GM21360 (cell line): Measurements from ENCODE around the gene ZNF385C.

ENCODE experiments used
- ATAC-seq: cut with Tn5 transposase; IDR thresholded peaks from one replicate; pipeline ENCODE4 v1.9.1; 2021; ENCODE audit warnings: mild to moderate bottlenecking, moderate library complexity; ENCODE audit not compliant: unreplicated experiment

The ZNF385C gene

DNA sequence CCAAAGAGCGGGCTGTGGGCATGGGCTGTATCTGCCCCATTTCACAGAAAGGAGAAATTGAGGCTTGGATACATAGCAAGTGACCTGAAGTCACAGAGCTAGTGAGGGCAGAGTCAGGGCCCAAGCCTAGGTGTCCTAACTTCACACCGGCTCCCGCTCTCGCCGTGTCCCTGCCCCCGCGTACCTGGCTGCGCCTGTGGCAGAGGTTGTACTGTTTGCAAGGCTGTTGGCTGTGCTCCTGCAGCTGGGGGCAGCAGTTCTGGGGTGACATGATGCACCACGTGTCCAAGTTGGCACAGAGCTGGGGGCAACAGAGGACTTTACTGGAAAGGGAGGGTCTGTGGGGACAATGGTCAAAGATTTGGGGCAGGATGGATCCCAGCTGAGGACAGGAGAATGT is 10.8 kb upstream of the ZNF385C start:
- ATAC-seq, result no peak

DNA sequence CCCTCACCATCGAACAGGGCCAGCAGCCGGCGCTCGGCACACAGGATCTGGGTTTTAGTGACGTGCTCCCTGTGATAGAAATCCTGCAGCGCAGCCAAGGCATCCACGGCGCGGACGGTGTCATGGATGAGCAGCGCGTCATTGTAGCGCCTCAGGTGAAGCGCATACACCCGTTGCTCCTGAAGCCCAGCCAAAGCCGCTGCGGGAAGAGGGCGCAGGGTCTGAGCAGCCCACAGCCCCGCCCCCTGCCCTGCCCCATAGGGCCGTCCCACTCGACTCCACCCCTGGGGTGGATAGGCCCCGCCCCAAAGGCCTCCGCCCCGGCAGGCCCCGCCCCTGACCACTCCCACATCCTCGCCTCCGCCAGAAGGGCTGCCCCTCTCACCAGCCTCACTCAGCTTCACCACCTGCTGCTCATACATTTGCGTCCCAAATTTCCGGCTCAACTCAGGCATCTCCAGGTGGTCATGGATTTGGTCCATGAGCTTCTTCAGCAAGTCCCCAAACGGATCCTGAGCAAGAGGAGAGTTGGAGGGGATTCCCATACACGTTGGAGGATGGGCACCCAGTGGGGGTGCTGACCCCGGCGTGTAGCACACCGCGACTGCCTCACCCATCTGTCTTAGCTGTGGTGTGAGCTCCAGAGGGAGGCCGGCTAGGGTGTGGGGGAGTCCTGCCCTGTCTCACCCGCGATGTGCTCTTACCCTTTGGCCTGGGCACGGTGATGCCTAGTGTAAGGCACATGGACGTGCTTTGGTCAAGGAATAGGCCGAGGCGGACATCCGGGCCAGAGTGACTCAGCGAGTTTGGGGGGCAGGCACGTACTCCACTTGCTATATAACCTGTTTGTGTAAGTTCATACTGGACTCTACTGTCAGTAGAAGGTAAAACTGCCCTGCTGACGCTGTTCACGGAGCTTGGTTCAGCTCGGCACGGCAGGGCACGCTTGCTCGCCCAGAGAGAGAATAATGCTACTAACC is 9.6 kb upstream of the ZNF385C start:
- ATAC-seq, result no peak

DNA sequence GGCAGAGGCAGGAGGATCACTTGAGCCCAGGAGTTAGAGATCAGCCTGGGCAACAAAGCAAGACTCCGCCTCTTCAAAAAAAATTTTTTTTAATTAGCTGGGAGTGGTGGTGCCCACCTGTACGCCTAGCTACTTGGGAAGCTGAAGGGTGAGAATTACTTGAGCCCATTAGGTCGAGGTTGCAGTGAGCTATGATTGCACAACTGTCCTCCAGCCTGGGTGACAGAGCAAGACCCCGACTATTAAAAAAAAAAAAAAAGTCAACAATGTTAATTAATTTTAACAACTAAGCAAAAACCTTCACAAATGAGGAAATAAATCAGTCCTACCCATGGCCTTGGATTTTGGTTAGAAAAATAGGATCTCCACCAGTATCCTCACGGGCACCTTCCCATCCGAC is 8.9 kb upstream of the ZNF385C start:
- no peak for ATAC-seq

DNA sequence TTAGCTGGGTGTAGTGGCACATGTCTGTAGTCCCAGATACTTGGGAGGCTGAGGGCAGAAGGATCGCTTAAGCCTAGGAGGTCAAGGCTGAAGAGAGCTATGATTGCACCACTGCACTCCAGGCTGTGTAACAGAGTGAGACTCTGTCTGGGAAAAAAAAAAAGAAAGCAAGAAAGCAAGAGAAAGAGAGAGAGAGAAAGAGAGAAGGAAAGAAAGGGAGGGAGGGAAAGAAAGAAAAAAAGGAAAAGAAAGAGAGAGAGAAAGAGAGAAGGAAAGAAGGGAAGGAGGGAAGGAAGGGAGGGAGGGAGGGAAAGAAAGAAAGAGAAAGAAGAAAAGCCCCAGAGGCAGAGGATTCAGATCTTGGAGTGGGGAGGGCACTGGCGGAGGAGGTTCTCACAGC is 7.7 kb upstream of the ZNF385C start:
- no peak for ATAC-seq

DNA sequence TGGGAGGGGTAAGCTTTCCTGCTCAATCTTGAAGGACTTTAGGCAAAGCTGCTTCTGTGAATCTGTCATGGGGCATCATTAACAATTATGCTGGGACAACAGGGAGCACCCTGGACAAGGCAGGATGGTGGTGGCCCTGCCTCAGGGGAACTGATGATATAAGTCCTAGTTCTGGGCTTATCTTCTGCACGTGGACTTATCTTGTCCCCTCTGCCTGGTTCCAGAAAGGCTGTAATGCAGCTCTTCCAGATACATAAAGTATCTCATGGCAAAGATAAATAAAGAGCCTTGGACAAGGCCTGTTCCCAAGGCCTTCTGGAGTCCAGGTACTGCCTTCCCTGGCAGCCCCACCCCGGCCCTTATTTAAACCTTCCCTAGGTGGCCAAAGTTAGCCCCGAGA is 6.0 kb upstream of the ZNF385C start:
- no peak for ATAC-seq

DNA sequence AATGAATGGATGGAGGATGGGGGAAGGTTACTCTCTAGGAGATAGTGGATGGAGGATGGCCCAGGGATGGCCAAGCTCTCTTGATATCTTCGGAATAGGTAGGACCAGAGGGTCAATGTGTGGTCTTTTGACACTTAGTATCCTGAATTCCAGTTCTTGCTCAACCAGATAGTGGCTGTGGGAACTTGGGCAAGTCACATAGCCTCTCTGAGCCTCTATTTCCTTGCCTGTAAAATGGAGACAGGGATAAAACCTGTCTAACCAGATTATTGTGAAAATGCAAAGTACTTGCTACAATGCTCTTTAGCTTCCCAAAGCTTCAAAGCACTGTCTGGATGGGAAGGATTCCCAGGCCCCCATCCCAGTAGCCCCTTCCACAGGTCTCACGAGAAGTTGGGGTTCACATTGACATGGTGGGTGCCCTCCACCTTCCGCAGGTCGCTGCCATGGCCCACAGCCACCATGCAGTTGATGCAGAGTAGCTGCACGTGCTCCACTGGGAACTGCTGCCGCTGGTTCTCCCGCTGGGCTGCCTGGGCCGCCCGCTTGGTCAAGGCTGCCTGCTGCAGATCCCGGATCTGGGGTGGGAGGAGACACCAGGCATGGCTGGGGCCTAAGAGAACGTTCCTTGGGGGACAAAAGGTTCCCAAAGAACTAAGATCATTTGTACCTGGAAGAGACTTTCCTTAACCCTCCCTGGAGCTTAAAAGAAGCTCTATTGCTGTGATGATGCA is 5.1 kb upstream of the ZNF385C start:
- ATAC-seq, result no peak

DNA sequence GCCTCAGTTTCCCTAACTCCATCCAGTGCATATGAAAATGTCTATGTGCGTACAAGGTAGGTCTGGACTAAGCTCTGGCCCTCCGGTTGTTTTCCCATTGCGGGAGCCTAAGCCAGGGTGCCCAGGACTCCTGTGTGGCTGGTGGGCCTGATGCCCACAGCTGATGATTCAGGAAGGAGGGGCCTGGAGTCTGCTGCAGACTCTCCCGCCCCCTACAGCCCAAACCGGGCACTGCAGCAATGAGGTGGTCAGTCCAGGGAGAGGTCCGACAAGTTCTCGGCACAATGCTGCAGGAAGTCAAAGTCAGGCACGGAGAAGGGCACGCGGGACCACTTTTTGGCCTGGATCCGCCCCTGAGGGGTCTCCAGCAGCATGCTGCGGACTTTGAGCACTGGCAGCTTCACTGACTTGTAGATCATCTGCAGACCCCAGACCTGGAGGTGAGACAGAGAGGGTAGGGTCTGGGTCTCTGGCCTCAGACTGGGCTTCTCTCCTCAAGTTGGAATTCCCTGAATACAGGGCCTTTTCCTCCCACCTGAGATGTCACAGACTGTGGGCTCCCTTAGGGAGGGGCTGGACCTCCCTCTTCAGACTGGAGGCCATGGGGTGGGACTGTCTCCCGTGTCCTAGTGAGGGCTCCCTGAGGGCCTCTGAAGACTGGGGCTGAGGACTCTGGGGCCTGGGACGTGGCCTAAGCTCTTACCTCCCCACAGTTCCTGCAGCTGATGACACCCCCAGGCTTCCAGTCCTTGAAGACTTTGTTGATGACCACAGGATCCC is 3.4 kb upstream of the ZNF385C start:
- no peak for ATAC-seq

DNA sequence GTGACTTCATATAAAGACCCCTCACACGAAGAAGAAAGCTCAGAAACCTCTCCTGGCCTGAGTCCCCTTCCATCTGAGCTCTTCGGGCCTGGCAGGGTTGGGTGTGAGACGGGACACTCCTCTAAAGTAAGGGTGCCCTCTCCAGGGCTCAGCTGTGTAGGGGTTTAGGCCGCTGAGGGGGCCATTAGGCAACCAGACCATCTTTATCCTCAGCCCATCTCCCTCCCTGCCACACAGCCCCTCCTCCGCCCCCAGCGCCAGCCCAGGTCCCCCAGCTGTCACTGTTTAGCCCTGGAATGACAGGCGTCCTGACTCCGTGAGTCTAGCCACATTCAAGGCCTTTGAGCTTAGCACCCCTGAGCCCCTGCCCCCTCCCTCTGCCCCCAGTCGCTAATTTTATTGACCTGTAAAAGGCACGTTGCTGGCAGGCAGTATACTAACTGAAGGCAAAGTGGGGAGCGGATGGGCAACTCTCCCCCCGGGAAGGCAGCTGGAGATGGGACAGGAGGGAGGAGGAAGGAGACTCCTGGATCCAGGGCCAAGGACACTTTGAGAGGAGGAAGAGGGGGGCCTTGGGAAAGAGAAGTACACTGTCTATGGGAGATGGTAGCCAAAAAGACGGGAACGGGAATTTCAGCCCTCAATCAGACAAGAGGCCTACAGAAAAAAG is 592 bp upstream of the ZNF385C start:
- no peak for ATAC-seq

DNA sequence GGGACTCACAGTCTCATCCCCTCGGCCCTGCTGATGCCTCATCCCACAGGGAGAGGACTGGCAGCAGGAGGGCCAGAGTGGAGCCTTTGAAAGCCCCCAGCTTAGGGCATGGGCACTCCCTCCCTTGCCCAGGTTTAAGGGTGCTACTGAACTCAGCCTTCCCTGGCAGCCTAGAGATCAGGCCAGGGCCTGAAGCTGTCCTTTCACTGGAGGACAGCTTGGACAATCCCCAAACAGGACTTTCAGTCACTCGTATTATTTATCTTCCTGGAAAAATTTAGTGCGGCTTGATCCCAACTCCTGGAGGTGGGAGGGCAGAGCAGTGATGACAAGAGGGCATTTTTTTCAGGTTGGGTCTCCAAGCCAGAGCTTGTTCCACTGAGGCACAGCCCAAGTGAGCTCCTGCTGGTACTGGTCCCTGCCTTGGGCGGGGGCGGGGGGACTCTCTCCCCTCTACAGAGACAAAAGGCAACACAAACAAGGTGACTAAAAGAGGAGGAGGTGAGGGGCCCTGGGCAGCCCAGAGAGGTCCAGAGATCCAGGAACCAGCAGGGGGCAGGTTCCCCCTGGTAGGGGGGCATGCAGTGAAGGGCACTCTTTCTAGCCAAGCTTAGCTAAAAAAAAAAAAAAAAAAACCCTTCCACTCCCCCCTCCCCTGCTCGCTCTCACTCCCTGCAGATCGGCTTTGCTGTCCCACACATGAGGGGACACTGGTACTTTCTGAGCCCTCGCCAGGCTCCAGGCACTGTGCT is 1.7 kb downstream of the ZNF385C start:
- ATAC-seq, result no peak

DNA sequence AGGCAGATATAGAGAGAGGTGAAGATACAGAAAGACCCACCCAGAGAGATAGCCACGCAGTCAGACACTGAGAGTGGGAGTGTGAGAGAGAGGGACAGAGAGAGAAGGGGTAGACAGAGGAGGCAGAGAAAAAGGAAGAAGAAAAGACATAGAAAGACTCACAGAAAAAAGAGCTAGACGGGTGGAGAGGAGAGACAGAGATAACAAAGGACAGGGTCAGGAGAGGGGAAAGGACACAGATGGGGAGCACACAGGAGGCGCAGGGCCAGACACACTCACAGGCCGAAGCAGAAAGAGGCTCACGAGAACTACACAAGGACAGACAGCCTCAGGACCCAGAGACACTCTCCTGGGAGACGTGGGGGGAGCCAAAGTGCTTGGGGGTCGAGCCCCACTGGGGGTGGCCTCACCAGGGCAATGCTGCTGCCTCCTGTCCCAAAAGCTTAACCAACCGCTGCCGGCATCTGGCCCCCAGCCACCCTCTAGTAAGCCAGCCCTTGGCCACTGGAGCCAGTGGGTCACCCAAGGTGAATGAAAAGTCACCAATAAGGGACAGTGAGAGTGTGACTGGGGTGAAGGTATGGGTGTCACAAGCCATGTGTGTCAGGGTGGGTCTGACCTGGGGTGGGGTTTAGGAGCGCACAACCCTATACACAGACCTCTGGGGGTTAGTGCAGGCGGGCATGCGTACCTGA is 3.8 kb downstream of the ZNF385C start:
- no peak for ATAC-seq

DNA sequence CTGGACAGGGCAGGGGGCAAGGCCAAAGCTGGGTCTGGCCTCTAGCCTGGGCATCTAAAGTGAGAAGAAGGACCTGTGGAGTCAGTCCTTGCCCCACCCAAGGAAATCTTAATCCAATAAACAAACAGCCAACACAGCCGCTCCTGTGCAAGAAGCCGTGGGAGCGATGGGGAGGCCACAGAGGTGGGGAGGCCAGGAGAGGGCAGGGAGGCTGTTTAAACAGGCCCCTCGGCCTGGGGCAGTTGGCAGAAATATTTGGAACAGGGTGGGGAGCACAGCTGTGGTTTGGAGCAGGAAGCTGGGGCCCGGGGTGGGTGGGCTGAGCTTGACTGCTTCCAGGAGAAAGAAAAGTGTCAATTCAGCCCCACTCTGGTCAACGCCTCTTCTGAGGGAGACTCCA is 5.3 kb downstream of the ZNF385C start:
- ATAC-seq, result no peak

DNA sequence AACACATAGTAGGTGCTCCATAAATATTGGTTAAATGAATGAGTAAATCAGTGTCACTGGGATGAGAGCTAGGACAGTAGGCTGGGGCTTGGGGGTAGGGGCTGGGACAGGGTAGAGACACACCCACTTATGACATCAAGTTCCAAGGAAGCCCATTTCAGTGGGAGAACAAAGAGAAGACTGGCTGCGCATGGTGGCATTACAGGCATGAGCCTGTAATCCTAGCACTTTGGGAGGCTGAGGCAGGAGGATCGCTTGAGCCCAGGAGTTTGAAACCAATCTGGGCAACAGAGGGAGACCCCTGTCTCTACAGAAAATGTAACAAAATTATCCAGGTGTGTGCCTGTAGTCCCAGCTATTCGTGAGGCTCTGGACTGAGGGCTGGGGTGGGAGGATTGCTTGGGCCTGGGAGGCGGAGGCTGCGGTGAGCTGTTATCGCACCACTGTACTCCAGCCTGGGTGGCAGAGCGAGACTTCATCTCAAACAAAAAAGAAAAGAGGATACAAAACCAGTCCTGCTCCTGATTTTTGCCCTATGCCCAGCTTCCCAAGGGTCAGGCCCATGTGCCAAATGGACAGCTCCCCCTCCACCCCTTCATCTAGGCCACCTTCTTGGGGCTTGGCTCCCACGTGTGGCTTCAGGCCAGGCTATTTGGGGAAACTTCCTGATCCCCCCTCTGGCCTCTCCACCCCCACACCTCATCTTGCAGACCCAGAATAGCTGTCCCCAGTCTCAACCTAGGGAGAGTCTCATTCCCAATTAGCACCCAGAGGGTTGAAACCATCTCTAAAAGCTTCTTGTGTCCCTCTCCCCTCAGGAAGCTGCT is 7.1 kb downstream of the ZNF385C start:
- no peak for ATAC-seq

DNA sequence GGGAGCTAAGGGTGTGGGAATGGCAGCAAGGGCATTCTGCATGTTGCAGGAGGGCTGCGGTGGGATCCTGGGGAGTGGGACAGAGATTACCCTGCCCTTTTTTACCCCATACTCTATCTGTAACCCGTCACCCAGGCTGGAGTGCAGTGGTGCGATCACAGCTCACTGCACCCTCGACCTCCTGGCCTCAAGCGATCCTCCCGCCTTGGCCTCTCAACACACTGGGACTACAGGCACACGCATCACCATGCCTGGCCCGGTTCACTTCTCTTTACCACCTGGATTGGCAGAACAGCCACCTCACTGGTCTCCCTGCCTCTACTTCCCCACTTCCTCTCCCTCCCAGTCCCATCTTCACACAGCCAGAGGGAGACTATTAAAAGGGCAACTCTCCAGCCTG is 9.5 kb downstream of the ZNF385C start:
- no peak for ATAC-seq

DNA sequence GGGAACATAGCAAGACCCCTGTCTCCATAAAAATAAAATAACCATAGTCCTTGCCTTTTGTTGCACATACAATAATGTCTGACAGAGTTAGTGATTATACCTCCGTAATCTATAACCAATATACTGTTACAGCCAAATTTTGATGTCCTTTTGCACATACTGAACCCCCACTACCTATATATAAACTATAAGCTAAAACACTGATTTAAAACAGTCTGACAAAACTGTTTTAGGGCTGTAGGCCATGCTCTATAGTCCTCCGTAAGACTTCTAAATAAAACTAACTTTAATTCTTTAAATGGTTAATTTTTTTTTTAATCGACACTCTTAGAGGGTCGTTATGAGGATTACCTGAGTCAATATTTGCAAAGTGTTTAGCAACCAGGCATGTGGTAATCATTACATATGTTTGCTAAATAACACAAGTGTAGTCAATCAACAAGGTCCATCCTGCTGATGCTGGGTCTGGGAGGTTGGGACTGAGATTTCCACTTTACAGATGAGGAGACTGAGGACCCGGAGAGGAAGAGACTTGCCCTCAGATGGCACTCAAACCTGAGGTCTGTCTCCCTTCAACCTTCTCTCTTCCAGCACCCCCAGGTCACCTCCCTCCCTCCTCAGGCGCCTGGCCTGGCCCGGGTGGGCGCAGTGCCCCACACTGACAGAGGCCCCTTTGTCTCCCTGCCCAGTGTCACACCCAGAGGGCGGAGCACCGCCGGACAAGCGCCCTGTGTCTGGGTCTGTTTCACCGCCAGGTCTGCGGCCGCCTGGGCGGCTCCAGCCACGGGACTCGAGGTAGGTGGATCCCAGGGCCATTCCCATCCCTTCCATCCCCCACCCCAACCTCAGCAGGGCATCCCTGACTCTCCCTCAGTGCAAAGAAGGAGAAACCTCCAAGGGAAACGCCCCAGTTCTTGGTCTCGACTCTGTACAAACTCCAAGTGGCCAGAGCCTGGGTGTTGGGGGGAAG is 10.3 kb downstream of the ZNF385C start:
- no peak for ATAC-seq

DNA sequence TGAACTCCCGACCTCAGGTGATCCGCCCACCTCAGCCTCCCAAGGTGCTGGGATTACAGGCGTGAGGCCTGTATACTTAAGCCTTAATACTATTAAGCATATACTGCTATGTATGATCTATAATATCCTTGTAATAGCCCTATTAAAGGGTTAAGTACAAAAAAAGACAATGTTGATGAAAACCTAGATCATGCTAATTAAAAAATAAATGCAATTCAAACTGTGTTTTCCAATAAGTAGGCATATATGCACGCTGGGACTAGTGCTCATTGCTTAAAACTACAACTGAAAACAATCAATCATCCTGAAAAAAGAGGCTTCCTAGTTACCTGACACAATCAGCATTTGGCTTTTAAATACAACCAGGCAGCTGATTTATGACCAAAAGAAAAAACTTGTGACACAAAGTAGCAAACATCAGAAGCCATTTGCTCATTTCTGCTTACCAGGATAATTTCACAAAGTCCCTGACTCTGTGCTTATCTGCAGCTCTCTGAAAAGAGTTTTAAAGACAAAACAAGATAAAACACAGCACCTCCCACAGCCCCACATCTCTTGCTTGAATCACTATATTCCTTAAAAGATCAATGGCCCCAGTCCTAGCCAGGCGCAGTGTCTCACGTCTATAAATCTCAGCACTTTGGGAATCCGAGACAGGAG is 11.1 kb downstream of the ZNF385C start:
- no peak for ATAC-seq

DNA sequence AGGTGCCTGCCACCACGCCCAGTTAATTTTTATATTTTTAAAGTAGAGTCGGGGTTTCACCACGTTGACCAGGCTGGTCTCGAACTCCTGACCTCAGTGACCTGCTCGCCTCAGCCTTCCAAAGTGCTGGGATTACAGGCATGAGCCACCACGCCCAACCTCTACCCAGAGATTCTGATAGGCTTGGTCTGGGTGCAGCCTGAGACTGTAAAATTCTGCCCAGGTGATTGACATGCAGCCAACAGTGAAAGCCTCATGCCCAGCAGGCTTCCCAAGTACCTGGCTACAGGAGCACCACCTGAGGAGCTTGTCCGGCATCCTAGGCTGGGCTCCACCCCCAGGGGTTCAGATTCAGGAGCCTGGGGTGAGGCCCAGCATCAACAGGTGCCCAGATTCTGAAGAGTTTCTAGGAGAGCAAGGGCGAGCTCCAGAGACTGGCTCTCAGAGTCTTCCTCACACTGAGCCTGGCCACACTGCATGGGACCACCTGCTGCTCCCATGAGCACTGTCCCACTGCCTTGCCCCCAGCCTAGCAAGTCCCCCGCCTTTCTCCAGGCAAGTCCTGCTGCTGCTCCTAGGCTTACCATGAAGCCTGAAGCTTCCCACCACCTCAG is 16.6 kb downstream of the ZNF385C start:
- ATAC-seq, result no peak

DNA sequence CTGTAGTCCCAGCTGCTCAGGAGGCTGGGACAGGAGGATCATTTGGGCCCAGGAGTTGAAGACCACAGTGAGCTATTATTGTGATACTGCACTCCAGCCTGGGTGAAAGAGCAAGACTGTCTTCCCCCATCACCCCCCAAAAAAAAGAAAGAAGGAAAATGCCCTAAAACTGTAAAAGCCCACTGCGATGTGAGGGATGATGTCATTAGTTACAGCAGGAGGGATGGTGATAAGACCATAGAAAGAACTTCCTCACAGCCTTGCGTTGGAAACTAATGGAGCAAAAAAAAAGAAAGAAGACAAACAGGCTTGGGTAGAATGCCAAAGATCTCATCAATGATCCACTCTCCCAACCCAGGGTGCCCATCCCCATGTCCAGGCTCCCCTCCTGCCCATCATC is 18.7 kb downstream of the ZNF385C start:
- no peak for ATAC-seq
